ENCODE results near the gene IQGAP2. TPM values are rescaled to one million over a fixed set of nuclear protein-coding genes. Genes with fewer than 3 reads are reported as not detected.
A peak's percentile ranks its signal among the peaks of the same experiment; 100 is the strongest.

IQGAP2 gene
- total RNA-seq, 1 experiment from 2014 or later, result not detected

GRCh38 chr5:76701298-76701697, 298.2 kb downstream of the IQGAP2 start:
- Histone ChIP-seq H3K4me2 (0 out of 2 replicates have a peak overlapping the region, but pooled peaks have one; percentile 2), H3K9me3 (ENCODE audit: insufficient read depth, low read depth) (no peaks in the 10 kb centered on the region), H3K79me2 (ENCODE audit: low read depth) (no peaks in the 10 kb centered on the region), H4K20me1 (ENCODE audit: insufficient read depth) (no peaks in the 10 kb centered on the region), H3K9me2 (ENCODE audit: insufficient read depth) (no peaks in the 10 kb centered on the region), H3K36me3 (ENCODE audit: low read depth) (no peaks in the 10 kb centered on the region), H3K4me1 (replicated peaks; ENCODE audit: insufficient read depth) (peaks cover 21% of the 10 kb centered on the region), H3K4me3 (no peak overlapping the region), H3K27me3 (ENCODE audit: insufficient read depth, low read depth) (no peaks in the 10 kb centered on the region), H3F3A (ENCODE audit: insufficient read depth, low read depth) (peaks cover 6% of the 10 kb centered on the region; the same call in 1 of the 2 replicates), H3K27ac (no peak overlapping the region), H2AFZ (no peak overlapping the region)
- DNase-seq, result peak in 1 of 2 experiments; percentile 82
- intact Hi-C loops (cut with micrococcal nuclease; ENCODE audit: unreplicated experiment), result no loop called here
- POLR2A ChIA-PET (ENCODE audit: unreplicated experiment), result no interaction called here
- TF ChIP-seq EZH2 (IDR thresholded peaks at IDR 0.05; ENCODE audit: low read depth) (no peak), CTCF (conservative IDR thresholded peaks at IDR 0.05) (no peak)
- CTCF ChIA-PET, result no interaction called here
- no TSS peak for BruUV-seq (replicated peaks)

GRCh38 chr5:76703707-76704106, 300.6 kb downstream of the IQGAP2 start:
- Histone ChIP-seq H3K9me3 (ENCODE audit: insufficient read depth, low read depth) (no peaks in the 10 kb centered on the region), H3K4me1 (replicated peaks; ENCODE audit: insufficient read depth) (peaks cover 21% of the 10 kb centered on the region), H3F3A (ENCODE audit: insufficient read depth, low read depth) (peaks cover 6% of the 10 kb centered on the region; the same call in 1 of the 2 replicates), H2AFZ (no peak overlapping the region), H3K9me2 (ENCODE audit: insufficient read depth) (no peaks in the 10 kb centered on the region), H3K4me2 (no peak overlapping the region), H4K20me1 (ENCODE audit: insufficient read depth) (no peaks in the 10 kb centered on the region), H3K36me3 (ENCODE audit: low read depth) (no peaks in the 10 kb centered on the region), H3K4me3 (no peak overlapping the region), H3K27me3 (ENCODE audit: insufficient read depth, low read depth) (no peaks in the 10 kb centered on the region), H3K79me2 (ENCODE audit: low read depth) (no peaks in the 10 kb centered on the region), H3K27ac (no peak overlapping the region)
- TF ChIP-seq CTCF (conservative IDR thresholded peaks at IDR 0.05) (no peak), EZH2 (IDR thresholded peaks at IDR 0.05; ENCODE audit: low read depth) (no peak)
- no peak for DNase-seq
- no TSS peak for BruUV-seq (replicated peaks)
- POLR2A ChIA-PET (ENCODE audit: unreplicated experiment), result no interaction called here
- CTCF ChIA-PET, result no interaction called here
- intact Hi-C loops (cut with micrococcal nuclease; ENCODE audit: unreplicated experiment), result no loop called here

GRCh38 chr5:76704131-76704663, 301.1 kb downstream of the IQGAP2 start:
- H3K9me2 ChIP-seq (ENCODE audit: insufficient read depth), result no peaks in the 10 kb centered on the region
- H4K20me1 ChIP-seq (ENCODE audit: insufficient read depth), result no peaks in the 10 kb centered on the region
- intact Hi-C loops (cut with micrococcal nuclease; ENCODE audit: unreplicated experiment), result no loop called here
- no peaks in the 10 kb centered on the region for H3K9me3 ChIP-seq (ENCODE audit: insufficient read depth, low read depth)
- H3K27me3 ChIP-seq (ENCODE audit: insufficient read depth, low read depth), result no peaks in the 10 kb centered on the region
- POLR2A ChIA-PET (ENCODE audit: unreplicated experiment), result interaction anchor here (0.6 kb wide), 1 partner anchor 15 kb away, joined by 3 read pairs; no protein-coding TSS in a partner anchor
- H2AFZ ChIP-seq, result no peak overlapping the region
- H3K4me3 ChIP-seq, result no peak overlapping the region
- H3F3A ChIP-seq (ENCODE audit: insufficient read depth, low read depth), result peaks cover 6% of the 10 kb centered on the region; the same call in 1 of the 2 replicates
- CTCF ChIA-PET, result no interaction called here
- no peaks in the 10 kb centered on the region for H3K79me2 ChIP-seq (ENCODE audit: low read depth)
- peaks cover 23% of the 10 kb centered on the region for H3K4me1 ChIP-seq (replicated peaks; ENCODE audit: insufficient read depth)
- H3K36me3 ChIP-seq (ENCODE audit: low read depth), result no peaks in the 10 kb centered on the region
- no peak for TF ChIP-seq EZH2 (IDR thresholded peaks at IDR 0.05; ENCODE audit: low read depth)
- no peak for TF ChIP-seq CTCF (conservative IDR thresholded peaks at IDR 0.05)
- BruUV-seq (replicated peaks), result no TSS peak
- DNase-seq, result peak in 1 of 2 experiments; percentile 51
- no peak overlapping the region for H3K4me2 ChIP-seq
- H3K27ac ChIP-seq, result no peak overlapping the region
